Measurements from ENCODE around the gene ASH1L.
"Not testable (repeated sequence)": the region's sequence is repeated elsewhere in the genome, so short reads cannot be mapped to it uniquely, and the experiment has no call there.

DNA sequence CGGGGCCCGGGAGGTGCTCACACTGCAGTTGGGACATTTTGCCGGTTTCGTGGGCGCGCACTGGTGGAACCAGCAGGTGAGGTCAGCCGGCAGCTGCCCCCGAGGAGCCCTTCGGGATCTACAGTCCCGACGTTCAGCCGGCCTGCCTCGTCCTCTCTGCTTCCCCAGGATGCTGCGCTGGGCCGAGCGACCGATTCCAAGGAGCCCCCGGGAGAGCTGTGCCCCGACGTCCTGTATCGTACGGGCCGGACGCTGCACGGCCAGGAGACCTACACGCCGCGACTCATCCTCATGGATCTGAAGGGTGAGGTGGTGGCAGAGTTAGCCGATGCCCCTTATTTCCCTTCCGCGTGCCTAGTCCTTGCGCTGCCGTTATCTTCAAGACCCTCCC is 47.6 kb upstream of the ASH1L start:
- not testable (repeated sequence) for TF ChIP-seq POLR2A, CTCF (IDR thresholded peaks at IDR 0.05)

All from breast epithelium (tissue), 3 donors.